NB4 (cell line): Measurements from ENCODE around the gene KDM4C.

Experiments used
- MYC ChIP-seq: IDR thresholded peaks from 2 replicates; pipeline ENCODE4 v1.6.1; 2011; ENCODE audit warnings: low read depth, low read length
- TF ChIP-seq, protein P1 (sequence below): IDR thresholded peaks from one replicate; pipeline ENCODE4 v1.5.1; 2012; ENCODE audit warnings: low read depth, low read length
- TF ChIP-seq, protein P2 (sequence below): IDR thresholded peaks from 2 replicates; pipeline ENCODE4 v1.6.1; 2011; ENCODE audit warnings: low read depth, low read length

DNA sequence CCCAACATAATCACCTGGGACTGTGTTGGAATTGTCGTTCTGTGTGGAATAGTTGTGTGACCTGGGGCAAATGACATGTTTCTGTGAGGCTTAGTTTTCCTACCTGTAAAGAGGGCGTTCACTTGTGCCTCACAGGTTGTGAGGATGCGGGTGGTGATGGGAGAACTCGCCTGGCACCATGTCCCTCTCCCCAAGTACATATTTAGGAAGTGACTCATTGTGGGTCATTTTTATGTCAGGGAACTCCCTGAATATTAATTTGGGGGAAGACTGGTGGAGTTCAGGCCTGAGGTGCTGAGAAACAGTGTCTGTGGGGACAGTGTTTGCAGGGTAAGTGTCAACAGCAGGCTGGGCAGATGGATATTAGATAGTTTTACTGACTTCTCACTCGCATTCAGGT lies 144.7 kb downstream of the KDM4C start:
- TF ChIP-seq, protein P1, sequence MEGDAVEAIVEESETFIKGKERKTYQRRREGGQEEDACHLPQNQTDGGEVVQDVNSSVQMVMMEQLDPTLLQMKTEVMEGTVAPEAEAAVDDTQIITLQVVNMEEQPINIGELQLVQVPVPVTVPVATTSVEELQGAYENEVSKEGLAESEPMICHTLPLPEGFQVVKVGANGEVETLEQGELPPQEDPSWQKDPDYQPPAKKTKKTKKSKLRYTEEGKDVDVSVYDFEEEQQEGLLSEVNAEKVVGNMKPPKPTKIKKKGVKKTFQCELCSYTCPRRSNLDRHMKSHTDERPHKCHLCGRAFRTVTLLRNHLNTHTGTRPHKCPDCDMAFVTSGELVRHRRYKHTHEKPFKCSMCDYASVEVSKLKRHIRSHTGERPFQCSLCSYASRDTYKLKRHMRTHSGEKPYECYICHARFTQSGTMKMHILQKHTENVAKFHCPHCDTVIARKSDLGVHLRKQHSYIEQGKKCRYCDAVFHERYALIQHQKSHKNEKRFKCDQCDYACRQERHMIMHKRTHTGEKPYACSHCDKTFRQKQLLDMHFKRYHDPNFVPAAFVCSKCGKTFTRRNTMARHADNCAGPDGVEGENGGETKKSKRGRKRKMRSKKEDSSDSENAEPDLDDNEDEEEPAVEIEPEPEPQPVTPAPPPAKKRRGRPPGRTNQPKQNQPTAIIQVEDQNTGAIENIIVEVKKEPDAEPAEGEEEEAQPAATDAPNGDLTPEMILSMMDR = no peak
- TF ChIP-seq, protein P2, sequence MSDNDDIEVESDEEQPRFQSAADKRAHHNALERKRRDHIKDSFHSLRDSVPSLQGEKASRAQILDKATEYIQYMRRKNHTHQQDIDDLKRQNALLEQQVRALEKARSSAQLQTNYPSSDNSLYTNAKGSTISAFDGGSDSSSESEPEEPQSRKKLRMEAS = no peak
- TF ChIP-seq MYC = no peak
